Endometrium (tissue), 2 donors: ENCODE measurements around the gene CCDC148.

Experiments
- FAIRE-seq: peaks from 2 replicates; lab custom pipeline; 2012; peaks lifted over from hg19 to GRCh38; lab: Jason Lieb, UNC
- donor health status: control.
- donor health status: control.

The CCDC148 gene

GRCh38 chr2:158414538-158414937 lies 42.0 kb downstream of the CCDC148 start:
- FAIRE-seq, result no peak

GRCh38 chr2:158413581-158413980 lies 43.0 kb downstream of the CCDC148 start:
- FAIRE-seq, result no peak

DNA sequence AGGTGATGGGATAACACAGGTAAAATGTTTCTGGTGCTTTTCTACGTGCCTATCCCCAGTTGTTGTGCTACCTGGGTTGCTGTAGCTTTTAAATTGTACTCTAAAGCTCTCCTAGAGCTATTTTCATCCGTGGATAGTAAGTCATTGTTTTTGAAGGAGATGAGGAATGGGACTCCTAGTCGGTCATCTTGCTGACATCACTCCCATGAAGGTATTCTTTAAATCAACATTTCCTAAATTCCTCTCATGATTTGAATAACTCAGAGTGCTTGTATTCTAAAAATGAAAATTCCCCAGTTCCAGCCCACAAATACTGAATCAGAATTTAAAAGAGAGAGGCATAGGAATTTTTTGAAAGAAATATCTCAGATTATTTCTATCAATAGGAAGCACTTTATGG lies 44.3 kb downstream of the CCDC148 start:
- FAIRE-seq, result no peak

GRCh38 chr2:158411748-158412147 lies 44.8 kb downstream of the CCDC148 start:
- no peak for FAIRE-seq

GRCh38 chr2:158410132-158410531 lies 46.4 kb downstream of the CCDC148 start:
- no peak for FAIRE-seq

GRCh38 chr2:158407031-158407430 lies 49.5 kb downstream of the CCDC148 start:
- no peak for FAIRE-seq

GRCh38 chr2:158405341-158405740 lies 51.2 kb downstream of the CCDC148 start:
- FAIRE-seq, result no peak

DNA sequence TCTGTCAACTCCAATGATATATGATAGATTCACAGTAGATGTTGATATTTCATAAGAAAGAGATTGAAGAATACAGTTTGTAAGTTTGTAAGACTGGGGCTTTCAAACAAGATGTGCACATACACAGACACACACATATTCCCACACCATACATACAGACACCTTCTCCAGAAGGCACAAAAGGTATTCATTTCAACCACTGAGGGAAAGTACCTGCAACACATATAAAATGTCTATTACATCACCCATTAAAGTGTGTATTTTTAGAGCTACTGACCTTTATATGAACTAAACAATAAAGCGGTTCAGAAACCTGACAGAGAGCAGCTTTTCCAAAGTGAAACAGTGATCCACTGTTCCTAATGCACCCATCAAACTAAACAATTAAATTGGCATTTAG lies 53.3 kb downstream of the CCDC148 start:
- no peak for FAIRE-seq

GRCh38 chr2:158402665-158403064 lies 53.9 kb downstream of the CCDC148 start:
- no peak for FAIRE-seq

- FAIRE-seq, result no peak
Observed at GRCh38 chr2:158395166-158395565, 61.4 kb downstream of the CCDC148 start.

GRCh38 chr2:158394453-158394852 lies 62.1 kb downstream of the CCDC148 start:
- no peak for FAIRE-seq

DNA sequence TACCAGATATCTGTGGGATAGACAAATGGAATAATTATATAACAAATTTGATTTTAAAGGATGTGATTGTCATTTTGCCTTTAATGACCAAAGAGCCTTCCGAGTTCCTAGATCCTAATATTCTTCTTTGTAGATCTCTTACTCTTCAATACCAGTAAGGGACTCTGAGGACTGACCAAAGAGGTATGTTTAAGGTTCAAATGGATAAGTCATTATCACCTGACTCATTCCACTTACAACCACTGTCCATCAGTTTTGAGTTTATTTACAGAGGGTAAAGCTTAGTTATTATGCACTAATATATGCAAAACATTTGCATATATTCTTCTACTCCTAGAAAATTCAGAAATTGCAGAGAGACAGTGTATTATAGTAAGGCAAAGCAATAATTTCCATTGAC lies 62.7 kb downstream of the CCDC148 start:
- no peak for FAIRE-seq

- no peak for FAIRE-seq
Observed at GRCh38 chr2:158392687-158393086, 63.9 kb downstream of the CCDC148 start.

- no peak for FAIRE-seq
Observed at GRCh38 chr2:158391876-158392275, 64.7 kb downstream of the CCDC148 start.

GRCh38 chr2:158391361-158391760 lies 65.2 kb downstream of the CCDC148 start:
- no peak for FAIRE-seq

DNA sequence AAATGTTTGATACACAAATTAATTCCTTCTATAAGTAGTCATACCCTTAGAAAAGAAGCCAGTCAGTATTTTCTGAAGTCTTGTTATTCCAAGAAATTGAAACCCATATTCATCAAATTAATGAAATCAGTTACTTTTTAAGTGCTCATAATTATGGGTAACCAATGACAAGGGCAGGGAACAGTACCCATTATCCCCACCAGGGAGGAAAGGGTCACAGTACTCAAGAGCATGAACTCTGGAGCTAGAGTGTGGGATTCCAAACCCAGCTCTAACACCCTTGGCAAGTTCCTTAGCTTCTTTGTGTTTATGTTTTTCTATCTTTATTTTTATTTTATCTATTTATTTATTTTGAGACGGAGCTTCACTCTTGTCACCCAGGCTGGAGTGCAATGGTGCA lies 68.4 kb downstream of the CCDC148 start:
- FAIRE-seq, result no peak

GRCh38 chr2:158385646-158386045 lies 70.9 kb downstream of the CCDC148 start:
- no peak for FAIRE-seq

DNA sequence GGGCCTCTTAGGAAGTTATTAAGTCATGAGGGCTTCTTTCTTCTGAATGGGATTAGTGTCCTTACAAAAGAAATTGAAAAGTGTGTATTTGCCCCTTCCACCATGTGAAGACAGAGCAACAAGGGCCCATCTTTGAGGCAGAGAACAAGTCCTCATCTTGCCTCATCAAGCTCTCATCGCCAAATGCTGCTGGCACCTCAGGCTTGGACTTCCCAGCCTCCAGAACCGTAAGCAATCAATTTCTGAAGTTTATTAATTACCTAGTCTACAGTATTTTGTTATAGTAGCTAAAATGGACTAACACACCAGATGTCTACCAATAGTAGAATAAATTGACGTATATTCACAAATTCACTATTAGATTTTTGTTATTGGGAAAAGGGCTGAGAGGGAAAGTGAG lies 74.6 kb downstream of the CCDC148 start:
- no peak for FAIRE-seq

DNA sequence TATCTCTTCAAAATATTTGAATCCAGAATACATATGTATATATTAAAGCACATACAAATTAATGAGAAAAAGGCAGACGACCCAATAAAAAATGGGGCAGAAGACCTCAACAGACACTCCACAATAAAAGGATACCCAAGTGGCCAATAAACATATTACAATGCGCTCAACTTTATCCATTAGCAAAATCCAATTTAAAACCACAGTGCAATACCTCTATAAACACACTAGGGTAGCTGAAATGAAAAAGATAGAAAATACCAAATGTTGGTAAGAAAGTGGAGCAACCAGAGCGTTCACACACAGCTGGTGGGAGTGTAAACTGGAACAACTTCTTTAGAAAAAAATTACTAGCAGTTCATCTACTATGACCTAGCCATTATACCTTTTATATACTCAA lies 75.3 kb downstream of the CCDC148 start:
- no peak for FAIRE-seq

DNA sequence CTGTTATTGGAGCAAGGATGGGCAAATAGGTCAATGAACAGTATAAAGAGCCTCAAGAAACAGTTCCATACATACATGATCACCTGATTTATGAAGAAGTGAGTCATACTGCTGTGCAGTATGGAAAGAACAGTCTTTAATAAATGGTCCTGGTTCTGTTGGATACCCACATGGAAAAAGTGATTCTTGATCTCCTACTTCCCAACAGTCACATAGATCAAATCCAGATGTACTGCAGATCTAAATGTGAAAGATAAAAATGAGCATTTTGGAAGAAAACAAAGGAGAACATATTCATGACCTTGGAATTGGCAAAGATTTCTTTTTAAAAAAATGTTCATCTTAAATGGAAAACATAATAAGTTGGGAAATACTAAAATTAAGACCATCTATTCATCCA lies 75.8 kb downstream of the CCDC148 start:
- no peak for FAIRE-seq

DNA sequence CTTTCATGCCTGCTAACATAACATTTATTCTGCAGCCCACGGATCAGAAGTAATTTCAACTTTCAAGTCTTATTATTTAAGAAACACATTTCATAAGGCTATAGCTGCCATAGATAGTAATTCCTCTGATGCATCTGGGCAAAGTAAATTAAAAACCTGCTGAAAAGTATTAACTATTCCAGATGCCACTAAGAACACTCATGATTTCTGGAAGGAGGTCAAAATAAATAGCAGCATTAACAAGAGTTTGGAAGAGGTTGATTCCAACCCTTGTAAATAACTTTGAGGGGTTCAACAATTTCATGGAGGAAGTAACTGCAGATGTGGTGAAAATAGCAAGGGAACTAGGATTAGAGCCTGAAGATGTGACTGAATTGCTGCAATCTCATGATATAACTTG lies 77.6 kb downstream of the CCDC148 start:
- FAIRE-seq, result no peak

DNA sequence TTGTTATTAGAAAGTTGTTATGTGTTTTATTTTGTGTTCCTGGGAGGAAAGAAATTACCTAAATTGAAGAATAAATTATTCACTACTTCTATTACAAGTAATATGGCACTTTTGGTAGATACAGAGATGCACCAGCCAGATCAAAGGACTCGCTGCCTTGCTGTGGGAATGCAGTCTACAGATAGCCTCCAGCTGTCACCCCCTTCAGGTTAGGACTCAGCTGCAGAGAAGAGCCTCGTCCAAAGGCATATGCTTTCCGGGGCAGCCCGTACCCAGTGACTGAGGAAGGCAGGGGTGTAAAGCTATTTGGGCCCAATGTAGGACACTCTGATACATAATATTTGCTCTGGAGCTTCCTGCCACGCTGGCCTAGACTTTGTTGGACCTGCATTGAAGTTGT lies 90.2 kb downstream of the CCDC148 start:
- no peak for FAIRE-seq

- no peak for FAIRE-seq
Observed at GRCh38 chr2:158359846-158360245, 96.7 kb downstream of the CCDC148 start.

GRCh38 chr2:158357699-158358098 lies 98.9 kb downstream of the CCDC148 start:
- no peak for FAIRE-seq

- FAIRE-seq, result no peak
Observed at GRCh38 chr2:158357122-158357521, 99.4 kb downstream of the CCDC148 start.
